CD4-positive, alpha-beta T cell treated with Interleukin-6 for 4 hours (primary cell): Measurements from ENCODE around the gene ANGPTL2.

Source experiments
- DNase-seq: peaks from one replicate; pipeline ENCODE4 v3.0.0-alpha.2; 2020; ENCODE audit warnings: mixed read lengths

The ANGPTL2 gene

GRCh38 chr9:127136081-127136879 lies 13.8 kb upstream of the ANGPTL2 start:
- DNase-seq = no peak

GRCh38 chr9:127135056-127135745 lies 12.8 kb upstream of the ANGPTL2 start:
- DNase-seq = no peak

GRCh38 chr9:127133739-127134167 lies 11.3 kb upstream of the ANGPTL2 start:
- no peak for DNase-seq

- DNase-seq = no peak
These were observed 10.6 kb upstream of the ANGPTL2 start for GRCh38 chr9:127132921-127133647.

GRCh38 chr9:127132375-127132774 lies 9.9 kb upstream of the ANGPTL2 start:
- DNase-seq = no peak

- DNase-seq = no peak
These were observed 9.4 kb upstream of the ANGPTL2 start for GRCh38 chr9:127131871-127132270.

- no peak for DNase-seq
These were observed 8.5 kb upstream of the ANGPTL2 start for GRCh38 chr9:127130661-127131538.

- DNase-seq = no peak
These were observed 7.8 kb upstream of the ANGPTL2 start for GRCh38 chr9:127130235-127130634.

GRCh38 chr9:127129718-127130085 lies 7.3 kb upstream of the ANGPTL2 start:
- no peak for DNase-seq

- no peak for DNase-seq
These were observed 6.8 kb upstream of the ANGPTL2 start for GRCh38 chr9:127129073-127129717.

GRCh38 chr9:127128341-127129072 lies 6.1 kb upstream of the ANGPTL2 start:
- no peak for DNase-seq

- no peak for DNase-seq
These were observed 4.5 kb upstream of the ANGPTL2 start for GRCh38 chr9:127126971-127127370.

- DNase-seq = no peak
These were observed 2.4 kb upstream of the ANGPTL2 start for GRCh38 chr9:127124792-127125191.

GRCh38 chr9:127124111-127124531 lies 1.7 kb upstream of the ANGPTL2 start:
- no peak for DNase-seq

GRCh38 chr9:127123064-127123890 lies 842 bp upstream of the ANGPTL2 start:
- no peak for DNase-seq

- DNase-seq = no peak
These were observed 733 bp downstream of the ANGPTL2 start for GRCh38 chr9:127121628-127122175.

GRCh38 chr9:127119320-127119709 lies 3.1 kb downstream of the ANGPTL2 start:
- DNase-seq = no peak

GRCh38 chr9:127118597-127119319 lies 3.7 kb downstream of the ANGPTL2 start:
- DNase-seq = no peak

GRCh38 chr9:127117801-127118200 lies 4.6 kb downstream of the ANGPTL2 start:
- no peak for DNase-seq
